Activated CD8-positive, alpha-beta memory T cell treated with anti-CD3 and anti-CD28 coated beads for 36 hours (primary cell): ENCODE data around the gene ST8SIA5. TPM values are rescaled to one million over a fixed set of nuclear protein-coding genes. Genes with fewer than 3 reads are reported as not detected.

ENCODE experiments used
- CTCF ChIA-PET: fragments of 350-600 bp; sonication (Branson Sonifier 250); formaldehyde crosslinking; loops from one replicate; lab custom pipeline; 2021; ENCODE audit warnings: antibody characterized with exemption; lab: Charles Lee
- POLR2A ChIA-PET: fragments of 350-600 bp; sonication (Branson Sonifier 250); formaldehyde crosslinking; loops from one replicate; lab custom pipeline; 2021; ENCODE audit warnings: antibody characterized with exemption; lab: Charles Lee
- total RNA-seq, 2 experiments: library from RNA; stranded (reverse); gene quantifications; one replicate each; pipeline ENCODE4 v1.2.3, GENCODE V29; 2021

Gene ST8SIA5
- total RNA-seq, 2 experiments from 2014 or later = not detected

GRCh38 chr18:46718501-46719341 lies 38.1 kb downstream of the ST8SIA5 start:
- POLR2A ChIA-PET = no interaction called here
- CTCF ChIA-PET = no interaction called here

- POLR2A ChIA-PET = no interaction called here
- CTCF ChIA-PET = no interaction called here
Measured at GRCh38 chr18:46716827-46717226, 40.0 kb downstream of the ST8SIA5 start.

- ChIA-PET POLR2A (no interaction called here), CTCF (no interaction called here)
Measured at GRCh38 chr18:46716336-46716735, 40.5 kb downstream of the ST8SIA5 start.

GRCh38 chr18:46715062-46715461 lies 41.8 kb downstream of the ST8SIA5 start:
- CTCF ChIA-PET = no interaction called here
- POLR2A ChIA-PET = no interaction called here

DNA sequence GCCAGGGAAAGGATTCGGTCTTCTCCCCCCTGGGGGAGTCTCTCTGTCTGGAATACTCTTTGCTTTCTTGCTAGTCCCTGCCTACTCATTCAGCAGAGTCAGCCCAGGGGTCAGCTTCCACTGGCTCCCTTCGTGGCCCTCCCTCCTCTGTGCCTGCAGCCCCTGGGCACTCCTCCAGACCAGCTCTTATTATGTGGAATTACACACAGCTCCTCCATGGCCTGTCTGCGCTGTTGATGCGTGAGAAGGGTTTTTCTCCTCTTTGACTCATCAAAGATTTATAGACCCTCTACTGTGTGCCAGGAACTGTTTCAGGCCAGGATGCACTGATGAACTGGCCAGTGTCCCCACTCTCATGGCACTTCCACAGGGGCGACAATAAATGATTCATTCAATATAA lies 44.4 kb downstream of the ST8SIA5 start:
- ChIA-PET CTCF (no interaction called here), POLR2A (no interaction called here)

GRCh38 chr18:46711444-46711863 lies 45.4 kb downstream of the ST8SIA5 start:
- POLR2A ChIA-PET = no interaction called here
- CTCF ChIA-PET = no interaction called here

DNA sequence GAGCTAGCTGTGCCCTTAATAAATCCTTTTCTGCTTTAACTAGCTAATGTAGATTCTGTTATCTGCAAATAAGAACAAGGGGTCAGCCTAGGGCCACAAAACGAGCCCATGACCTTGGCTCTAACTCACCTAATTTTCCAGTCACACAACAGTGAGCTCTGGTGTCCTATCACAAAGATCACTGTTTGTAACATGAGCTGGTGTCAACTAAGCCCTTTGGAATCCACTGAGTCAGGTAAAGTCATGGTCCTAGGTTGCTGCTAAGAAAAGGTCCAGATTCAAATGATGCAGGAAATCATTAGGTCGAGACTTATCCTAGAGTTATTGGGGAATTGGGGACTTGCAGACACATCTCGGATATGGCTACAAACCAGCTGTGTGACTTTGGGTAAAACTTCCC lies 49.9 kb downstream of the ST8SIA5 start:
- ChIA-PET POLR2A (no interaction called here), CTCF (no interaction called here)

GRCh38 chr18:46705521-46705920 lies 51.3 kb downstream of the ST8SIA5 start:
- ChIA-PET CTCF (no interaction called here), POLR2A (no interaction called here)

GRCh38 chr18:46704816-46705215 lies 52.0 kb downstream of the ST8SIA5 start:
- CTCF ChIA-PET = no interaction called here
- POLR2A ChIA-PET = no interaction called here

DNA sequence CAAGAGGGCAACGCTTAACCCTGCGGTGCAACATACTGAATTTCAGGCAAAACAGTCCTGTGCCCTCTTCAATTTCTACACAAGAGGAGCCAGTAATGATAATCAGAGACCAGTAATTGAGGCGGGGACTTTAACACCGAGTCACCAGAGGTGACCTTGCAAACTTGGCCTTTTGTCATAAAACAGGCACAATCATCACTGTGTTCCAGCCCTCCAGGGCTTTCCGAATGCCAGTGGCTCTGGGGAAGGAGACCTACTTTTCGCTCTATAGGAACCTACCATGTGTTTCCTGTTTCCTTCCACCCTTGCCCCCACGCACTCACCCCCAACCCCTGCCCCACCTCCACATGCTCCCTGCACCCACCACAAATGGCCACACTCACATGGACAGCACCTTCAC lies 52.7 kb downstream of the ST8SIA5 start:
- POLR2A ChIA-PET = no interaction called here
- CTCF ChIA-PET = no interaction called here

DNA sequence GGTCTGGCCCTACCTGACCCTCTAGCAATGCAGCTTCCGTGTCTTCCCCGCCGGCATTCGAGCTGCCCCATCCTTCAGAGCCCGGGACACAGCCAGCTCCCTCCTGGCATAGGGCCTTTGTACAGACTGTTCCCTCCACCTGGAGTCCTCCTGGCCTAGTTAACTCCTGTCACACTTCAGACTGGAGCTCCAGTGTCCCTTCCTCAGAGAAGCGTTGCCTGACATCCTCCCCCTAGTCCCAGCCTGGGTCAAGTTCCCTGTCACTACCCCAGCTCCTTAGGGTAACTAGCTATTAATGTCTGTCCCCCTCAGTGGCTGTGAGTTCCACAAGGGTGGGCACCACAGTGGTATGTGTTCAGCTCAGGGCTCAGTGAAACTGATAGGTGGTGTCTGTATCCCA lies 54.4 kb downstream of the ST8SIA5 start:
- ChIA-PET POLR2A (no interaction called here), CTCF (interaction anchor here (1.4 kb wide), 1 partner anchor 44 kb away, joined by 5 read pairs; no protein-coding TSS in a partner anchor)

GRCh38 chr18:46700066-46700824 lies 56.6 kb downstream of the ST8SIA5 start:
- POLR2A ChIA-PET = no interaction called here
- CTCF ChIA-PET = no interaction called here

DNA sequence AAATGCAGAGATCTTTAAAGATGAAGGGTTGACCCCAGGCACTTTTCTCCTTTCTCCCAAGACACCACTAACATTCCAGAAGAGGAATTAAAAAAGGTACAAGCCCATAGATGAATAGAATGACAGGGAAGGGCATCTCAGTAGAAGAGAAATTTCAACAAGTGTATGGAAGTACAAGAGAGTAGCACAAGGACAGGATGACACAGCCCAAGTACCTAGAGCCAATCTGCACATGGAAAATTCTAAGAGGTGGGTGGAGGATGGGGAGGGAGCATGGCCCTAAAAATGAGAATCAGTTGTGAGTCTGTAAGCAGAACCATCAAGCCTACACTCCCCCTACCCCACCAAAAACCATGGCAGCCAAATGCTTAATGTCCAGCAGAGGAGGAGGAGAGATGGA lies 60.2 kb downstream of the ST8SIA5 start:
- POLR2A ChIA-PET = no interaction called here
- CTCF ChIA-PET = no interaction called here

GRCh38 chr18:46696268-46696667 lies 60.6 kb downstream of the ST8SIA5 start:
- ChIA-PET POLR2A (no interaction called here), CTCF (no interaction called here)

GRCh38 chr18:46693996-46694395 lies 62.9 kb downstream of the ST8SIA5 start:
- ChIA-PET POLR2A (no interaction called here), CTCF (no interaction called here)

- ChIA-PET CTCF (interaction anchor here (0.6 to 0.7 kb wide), 2 partner anchors 23 to 456 kb away, joined by 3 read pairs; no protein-coding TSS in a partner anchor), POLR2A (no interaction called here)
Measured at GRCh38 chr18:46688853-46689525, 67.9 kb downstream of the ST8SIA5 start.

DNA sequence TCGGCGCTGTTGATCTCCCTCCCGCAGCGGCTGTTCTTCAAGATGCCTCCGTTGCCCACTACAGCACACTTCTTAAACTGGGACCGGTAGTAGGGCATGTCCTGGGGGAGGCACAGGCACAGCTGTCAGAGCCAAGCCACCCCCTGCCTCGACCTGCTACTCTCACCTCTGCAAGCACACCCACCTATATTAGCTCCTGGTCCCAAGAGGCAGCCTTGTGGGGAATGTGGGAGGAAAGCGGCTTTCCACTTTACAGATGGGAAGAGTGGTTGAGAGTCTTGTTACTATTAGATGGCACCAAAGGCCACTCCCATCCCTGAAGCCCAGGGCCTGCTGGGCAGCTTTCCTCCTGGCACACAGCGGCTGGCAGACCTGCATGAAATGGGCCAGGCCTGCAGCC lies 70.7 kb downstream of the ST8SIA5 start:
- CTCF ChIA-PET = no interaction called here
- POLR2A ChIA-PET = no interaction called here

DNA sequence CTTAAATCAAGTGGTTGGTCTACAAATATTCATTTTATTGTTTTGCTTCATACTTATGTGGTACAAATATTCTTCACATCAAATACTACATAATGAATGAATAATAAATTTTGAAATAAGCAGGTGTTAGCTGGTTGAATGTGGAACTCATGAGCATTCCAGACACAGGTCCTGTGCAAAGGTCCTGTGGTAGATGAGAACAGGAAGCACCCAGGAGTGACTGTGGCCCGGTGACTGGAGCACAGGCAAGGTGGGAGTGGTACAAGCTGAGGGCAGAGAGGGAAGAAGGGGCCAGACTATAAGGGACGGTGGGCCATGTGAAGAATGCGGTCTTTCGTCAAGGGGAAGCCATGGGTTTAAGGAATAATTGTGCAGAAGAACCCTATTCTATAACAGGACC lies 73.6 kb downstream of the ST8SIA5 start:
- ChIA-PET CTCF (no interaction called here), POLR2A (no interaction called here)

DNA sequence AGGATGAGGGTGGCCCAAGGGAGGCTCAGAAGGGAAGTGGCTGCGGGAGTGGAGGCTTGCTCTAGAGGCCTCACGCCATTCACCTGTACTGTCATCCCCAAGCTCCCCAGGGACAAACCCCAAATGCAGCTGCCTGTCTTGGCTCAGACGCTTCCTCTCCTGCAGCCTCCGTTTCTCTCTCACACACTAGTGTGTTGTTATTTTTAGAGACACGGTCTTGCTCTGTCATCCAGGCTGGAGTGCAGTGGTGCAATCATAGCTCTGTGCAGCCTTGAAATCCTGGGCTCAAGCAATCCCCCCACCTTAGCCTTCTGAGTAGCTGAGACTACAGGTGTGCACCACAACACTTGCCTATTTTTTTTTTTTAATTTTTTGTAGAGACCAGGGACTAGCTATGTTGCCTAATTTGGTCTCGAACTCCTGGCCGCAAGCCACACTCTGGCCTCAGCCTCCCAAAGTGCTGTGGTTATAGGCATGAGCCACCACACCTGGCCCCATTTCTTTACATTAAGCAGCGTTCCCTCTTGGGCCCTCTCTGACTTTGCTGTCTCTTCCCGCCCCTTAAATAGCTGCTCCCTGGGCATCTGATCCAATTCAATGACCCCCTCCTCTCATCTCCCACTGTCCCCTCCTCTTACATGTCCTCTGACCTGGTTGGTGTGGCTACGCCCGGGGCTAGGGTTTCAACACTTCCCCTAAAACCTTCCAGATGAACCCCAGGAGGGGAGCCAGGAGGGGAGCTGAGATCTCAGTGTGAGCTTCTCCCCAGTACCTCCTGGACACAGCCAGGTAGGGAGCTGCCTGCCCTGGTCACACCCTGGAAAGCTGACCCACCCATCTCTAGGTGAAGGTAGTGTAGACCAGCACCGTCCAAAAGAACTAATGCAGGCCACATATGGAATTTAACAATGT lies 75.8 kb downstream of the ST8SIA5 start:
- POLR2A ChIA-PET = no interaction called here
- CTCF ChIA-PET = no interaction called here
